ENCODE data around the gene MYL5. TPM values are rescaled to one million over a fixed set of nuclear protein-coding genes. Genes with fewer than 3 reads are reported as not detected.

MYL5 gene
- total and polyA plus RNA-seq, 3 experiments from 2014 or later = 5.2 to 19.5 (median 17.1) TPM

DNA sequence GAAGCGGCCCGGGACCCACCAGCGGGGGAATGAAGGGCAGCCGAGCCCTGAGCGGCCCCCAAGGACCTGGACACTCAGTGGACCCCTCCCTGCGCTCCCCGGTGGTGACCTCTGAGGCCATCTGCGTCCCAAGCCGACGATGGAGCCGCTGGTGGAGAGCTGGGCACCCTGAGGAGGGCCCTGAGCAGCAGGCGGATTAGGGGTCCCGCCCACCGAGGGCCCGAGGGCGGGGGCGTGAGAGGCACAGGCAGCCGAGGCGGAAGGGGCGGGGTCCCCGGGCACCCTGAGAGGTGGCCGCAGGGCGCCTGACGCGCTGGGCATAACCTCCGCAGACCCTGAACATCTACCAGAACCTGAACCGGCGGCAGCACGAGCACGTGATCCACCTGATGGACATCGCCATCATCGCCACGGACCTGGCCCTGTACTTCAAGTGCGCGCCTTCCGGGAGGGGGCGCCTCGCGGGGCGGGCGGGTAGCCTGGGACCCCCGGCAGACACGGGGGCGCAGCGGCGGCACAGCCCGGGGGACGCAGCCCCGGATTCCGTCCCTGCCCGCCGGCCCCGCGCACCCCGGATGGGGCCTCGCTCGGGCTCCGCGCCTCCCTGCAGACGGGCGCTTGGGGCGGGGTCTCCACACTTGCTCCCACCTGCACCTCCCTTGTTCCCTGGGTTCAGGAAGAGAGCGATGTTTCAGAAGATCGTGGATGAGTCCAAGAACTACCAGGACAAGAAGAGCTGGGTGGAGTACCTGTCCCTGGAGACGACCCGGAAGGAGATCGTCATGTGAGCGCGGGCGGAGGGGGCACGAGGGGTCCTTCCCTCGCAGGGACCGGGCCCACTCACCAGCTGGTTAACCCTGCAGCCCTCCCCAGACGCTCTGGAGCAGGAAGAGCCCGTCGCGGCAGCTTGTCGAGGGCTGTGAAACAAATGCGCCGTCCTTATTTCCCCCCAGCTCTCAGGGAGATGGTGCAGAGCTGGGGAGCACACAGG is 10.6 kb upstream of the MYL5 start:
- H3K27ac ChIP-seq (ENCODE audit: low read depth, low read length) = peak overlapping the region; percentile 68
- ChIA-PET CTCF (interaction anchor here (0.8 to 3.4 kb wide), 2 partner anchors 10 to 12 kb away, joined by 3 to 19 read pairs; partner anchors contain the start of genes ATP5ME and MYL5), POLR2A (interaction anchor here (0.8 to 1.9 kb wide), 6 partner anchors 10 to 1345 kb away, joined by 3 to 21 read pairs (median 4); partner anchors contain the start of genes ATP5ME, GAK, MYL5 and NELFA)
- Mint-ChIP-seq H3K4me1 (peaks cover 9 to 23% (median 9%) of the 10 kb centered on the region in 3 donors), H3K36me3 (peaks cover 0 to 2% (median 2%) of the 10 kb centered on the region in 3 donors), H3K27ac (peak overlapping the region; percentile 50 to 98 (median 81)), H3K9me3 (no peaks in the 10 kb centered on the region), H3K4me3 (peak overlapping the region; percentile 78 to 91 (median 85)), H3K27me3 (peaks cover 0 to 2% of the 10 kb centered on the region in 2 donors)
- H3K4me1 ChIP-seq (ENCODE audit: insufficient read depth, low read length) = peaks cover 11% of the 10 kb centered on the region
- DNase-seq = peak; percentile 71 to 87 (median 74)
- no peaks in the 10 kb centered on the region for H3K36me3 ChIP-seq (ENCODE audit: insufficient read depth, low read length)
- H3K27me3 ChIP-seq (ENCODE audit: insufficient read depth, low read length, poor library complexity, severe bottlenecking) = no peaks in the 10 kb centered on the region
- no peaks in the 10 kb centered on the region for H3K9me3 ChIP-seq (ENCODE audit: low read length)
- H3K4me3 ChIP-seq (ENCODE audit: low read length) = peak overlapping the region; percentile 75

DNA sequence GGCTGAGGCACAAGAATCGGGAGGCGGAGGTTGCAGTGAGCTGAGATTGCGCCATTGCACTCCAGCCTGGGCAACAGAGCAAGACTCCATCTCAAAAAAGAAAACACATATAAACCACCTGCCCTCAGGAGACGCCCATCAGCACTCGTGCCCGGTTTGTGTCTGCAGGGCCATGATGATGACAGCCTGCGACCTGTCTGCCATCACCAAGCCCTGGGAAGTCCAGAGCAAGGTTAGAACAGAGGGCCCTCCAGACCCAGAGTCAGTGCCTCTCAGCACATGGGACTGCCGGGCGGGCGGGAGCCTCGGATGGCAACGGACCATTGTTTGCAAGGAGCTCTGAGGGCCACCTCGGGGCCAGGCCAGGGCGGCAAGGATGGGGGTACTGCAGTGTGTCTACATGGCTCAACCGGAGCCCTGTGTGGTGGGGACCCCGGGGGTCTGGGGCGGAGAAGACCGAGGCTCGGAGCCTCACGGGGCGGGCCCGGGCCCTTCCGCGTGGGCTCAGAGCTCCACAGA is 9.6 kb upstream of the MYL5 start:
- Histone ChIP-seq H3K4me1 (ENCODE audit: insufficient read depth, low read length) (peaks cover 11% of the 10 kb centered on the region), H3K36me3 (ENCODE audit: insufficient read depth, low read length) (no peaks in the 10 kb centered on the region), H3K4me3 (ENCODE audit: low read length) (no peak overlapping the region), H3K27ac (ENCODE audit: low read depth, low read length) (no peak overlapping the region), H3K9me3 (ENCODE audit: low read length) (no peaks in the 10 kb centered on the region), H3K27me3 (ENCODE audit: insufficient read depth, low read length, poor library complexity, severe bottlenecking) (no peaks in the 10 kb centered on the region)
- Mint-ChIP-seq H3K27me3 (peaks cover 0 to 2% of the 10 kb centered on the region in 2 donors), H3K36me3 (peaks cover 0 to 2% (median 0%) of the 10 kb centered on the region in 3 donors), H3K4me3 (peak overlapping the region; percentile 78 to 90 (median 85)), H3K4me1 (peaks cover 8 to 23% (median 9%) of the 10 kb centered on the region in 3 donors), H3K9me3 (no peaks in the 10 kb centered on the region), H3K27ac (peak overlapping the region in 7 of 8 donors; percentile 32 to 93 (median 78))
- DNase-seq = peak in 1 of 5 donors; percentile 45
- ChIA-PET CTCF (interaction anchor here (0.8 to 3.4 kb wide), 2 partner anchors 9 to 11 kb away, joined by 3 to 19 read pairs; partner anchors contain the start of genes ATP5ME and MYL5), POLR2A (interaction anchor here (0.8 to 1.9 kb wide), 3 partner anchors 9 to 540 kb away, joined by 4 to 21 read pairs (median 4); partner anchors contain the start of genes ATP5ME, MYL5 and ZNF718)

DNA sequence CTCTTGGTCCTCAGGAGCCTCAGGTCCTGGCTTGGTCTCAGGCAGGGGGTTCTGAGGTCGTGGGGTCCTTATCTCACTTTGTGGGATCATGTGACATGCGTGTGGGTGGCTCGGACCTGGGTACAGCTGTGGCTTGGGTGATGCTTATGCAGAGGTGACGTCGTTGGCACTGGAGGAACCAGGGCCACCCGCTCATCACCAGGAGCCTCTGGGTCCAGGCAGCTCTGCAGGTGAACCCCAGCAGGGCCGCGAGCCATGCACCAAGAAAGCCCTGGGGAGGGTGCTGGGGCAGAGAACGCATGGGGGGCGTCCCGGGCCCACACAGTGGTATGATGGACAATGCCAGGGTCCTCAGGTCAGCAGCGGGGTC is 9.0 kb upstream of the MYL5 start:
- peak in 1 of 5 donors; percentile 44 for DNase-seq
- H3K9me3 Mint-ChIP-seq = no peaks in the 10 kb centered on the region

DNA sequence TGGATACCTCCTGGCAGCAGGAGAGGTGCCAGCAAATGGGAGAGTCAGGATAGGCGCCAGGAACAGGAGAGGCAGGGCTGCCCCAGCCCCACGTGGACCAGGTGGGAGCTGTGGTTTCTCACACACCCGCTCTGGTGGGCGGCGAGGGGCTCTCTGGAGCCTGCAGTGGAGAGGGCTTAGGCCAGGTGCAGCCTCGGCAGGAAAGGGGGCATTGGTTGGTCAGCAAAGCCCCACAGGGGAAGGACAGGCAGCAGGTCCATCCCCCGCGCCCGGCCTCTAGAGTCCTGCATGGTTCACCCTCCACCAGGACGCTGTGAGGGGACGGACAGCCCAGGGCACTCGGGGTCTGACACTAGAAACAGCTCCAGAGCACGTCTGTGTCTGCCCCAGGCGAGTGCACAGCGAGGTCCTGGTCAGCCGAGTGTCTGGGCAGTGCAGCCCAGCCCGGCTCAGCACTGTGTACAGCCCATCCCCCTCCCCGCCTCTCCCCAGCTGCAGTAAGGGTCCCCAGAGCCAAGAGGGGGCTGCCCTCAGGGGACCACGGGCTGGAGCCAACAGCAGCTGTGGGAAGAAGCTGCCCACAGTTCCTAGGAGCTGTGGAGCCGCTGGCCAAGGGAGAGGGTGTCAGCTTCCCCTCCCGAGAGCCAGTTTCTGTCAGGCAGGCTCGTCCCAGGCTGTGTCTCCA is 8.4 kb upstream of the MYL5 start:
- H3K27me3 ChIP-seq (ENCODE audit: insufficient read depth, low read length, poor library complexity, severe bottlenecking) = no peaks in the 10 kb centered on the region
- ChIA-PET POLR2A (interaction anchor here (1.1 kb wide), 1 partner anchor 9 kb away, joined by 3 read pairs; no protein-coding TSS in a partner anchor), CTCF (interaction anchor here (3.4 kb wide), 1 partner anchor 8 kb away, joined by 19 read pairs; the partner anchor contains the start of genes ATP5ME and MYL5)
- DNase-seq = peak in 1 of 5 donors; percentile 50
- no peaks in the 10 kb centered on the region for H3K9me3 ChIP-seq (ENCODE audit: low read length)
- Mint-ChIP-seq H3K9me3 (no peaks in the 10 kb centered on the region), H3K27me3 (peaks cover 0 to 2% of the 10 kb centered on the region in 2 donors), H3K36me3 (peaks cover 0 to 7% (median 5%) of the 10 kb centered on the region in 3 donors), H3K27ac (peak overlapping the region in 1 of 8 donors; percentile 51), H3K4me1 (peaks cover 5 to 23% (median 8%) of the 10 kb centered on the region in 3 donors), H3K4me3 (peak overlapping the region in 1 of 7 donors; percentile 32)
- H3K4me3 ChIP-seq (ENCODE audit: low read length) = no peak overlapping the region
- H3K27ac ChIP-seq (ENCODE audit: low read depth, low read length) = no peak overlapping the region
- peaks cover 11% of the 10 kb centered on the region for H3K4me1 ChIP-seq (ENCODE audit: insufficient read depth, low read length)
- peaks cover 3% of the 10 kb centered on the region for H3K36me3 ChIP-seq (ENCODE audit: insufficient read depth, low read length)

More for the DNA sequence above, 9.0 kb upstream of the MYL5 start:
- Mint-ChIP-seq H3K4me1 (peaks cover 5 to 23% (median 9%) of the 10 kb centered on the region in 3 donors), H3K27ac (peak overlapping the region in 2 of 8 donors; percentile 51 to 63), H3K27me3 (peaks cover 0 to 2% of the 10 kb centered on the region in 2 donors), H3K4me3 (peak overlapping the region in 6 of 7 donors; percentile 78 to 90 (median 84)), H3K36me3 (peaks cover 0 to 4% (median 0%) of the 10 kb centered on the region in 3 donors)
- H3K36me3 ChIP-seq (ENCODE audit: insufficient read depth, low read length) = no peaks in the 10 kb centered on the region
- peaks cover 11% of the 10 kb centered on the region for H3K4me1 ChIP-seq (ENCODE audit: insufficient read depth, low read length)
- POLR2A ChIA-PET = interaction anchor here (1.9 kb wide), 1 partner anchor 9 kb away, joined by 21 read pairs; the partner anchor contains the start of genes ATP5ME and MYL5
- no peak overlapping the region for H3K27ac ChIP-seq (ENCODE audit: low read depth, low read length)
- H3K4me3 ChIP-seq (ENCODE audit: low read length) = no peak overlapping the region
- H3K9me3 ChIP-seq (ENCODE audit: low read length) = no peaks in the 10 kb centered on the region
- H3K27me3 ChIP-seq (ENCODE audit: insufficient read depth, low read length, poor library complexity, severe bottlenecking) = no peaks in the 10 kb centered on the region
- CTCF ChIA-PET = interaction anchor here (3.4 kb wide), 1 partner anchor 8 kb away, joined by 19 read pairs; the partner anchor contains the start of genes ATP5ME and MYL5

DNA sequence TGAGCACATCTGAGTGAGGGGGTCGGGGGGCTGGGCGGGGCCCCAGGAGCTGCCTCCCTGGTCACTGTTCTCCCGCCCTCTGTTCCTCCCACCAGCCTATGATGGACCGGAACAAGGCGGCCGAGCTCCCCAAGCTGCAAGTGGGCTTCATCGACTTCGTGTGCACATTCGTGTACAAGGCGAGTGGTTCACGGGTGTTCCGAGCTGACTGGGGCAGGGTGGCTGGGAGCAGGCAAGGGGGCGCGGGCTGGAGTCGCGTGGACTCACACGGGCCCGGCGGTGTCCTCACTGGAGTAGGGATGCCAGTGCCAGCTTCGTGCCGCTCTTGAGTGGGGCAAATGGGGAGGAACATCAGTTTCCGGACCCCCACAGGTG is 7.9 kb upstream of the MYL5 start:
- H3K9me3 ChIP-seq (ENCODE audit: low read length) = no peaks in the 10 kb centered on the region
- Mint-ChIP-seq H3K27ac (no peak overlapping the region), H3K27me3 (peaks cover 0 to 2% of the 10 kb centered on the region in 2 donors), H3K9me3 (no peaks in the 10 kb centered on the region), H3K4me1 (peaks cover 5 to 23% (median 7%) of the 10 kb centered on the region in 3 donors), H3K4me3 (peak overlapping the region in 1 of 7 donors; percentile 12), H3K36me3 (peaks cover 0 to 12% (median 5%) of the 10 kb centered on the region in 3 donors)
- H3K4me1 ChIP-seq (ENCODE audit: insufficient read depth, low read length) = peaks cover 11% of the 10 kb centered on the region
- H3K27me3 ChIP-seq (ENCODE audit: insufficient read depth, low read length, poor library complexity, severe bottlenecking) = no peaks in the 10 kb centered on the region
- peaks cover 6% of the 10 kb centered on the region for H3K36me3 ChIP-seq (ENCODE audit: insufficient read depth, low read length)
- H3K4me3 ChIP-seq (ENCODE audit: low read length) = no peak overlapping the region
- CTCF ChIA-PET = interaction anchor here (3.4 kb wide), 1 partner anchor 7 kb away, joined by 19 read pairs; the partner anchor contains the start of genes ATP5ME and MYL5
- DNase-seq = peak in 1 of 5 donors; percentile 49
- no peak overlapping the region for H3K27ac ChIP-seq (ENCODE audit: low read depth, low read length)
- POLR2A ChIA-PET = interaction anchor here (1.1 kb wide), 1 partner anchor 9 kb away, joined by 3 read pairs; no protein-coding TSS in a partner anchor

DNA sequence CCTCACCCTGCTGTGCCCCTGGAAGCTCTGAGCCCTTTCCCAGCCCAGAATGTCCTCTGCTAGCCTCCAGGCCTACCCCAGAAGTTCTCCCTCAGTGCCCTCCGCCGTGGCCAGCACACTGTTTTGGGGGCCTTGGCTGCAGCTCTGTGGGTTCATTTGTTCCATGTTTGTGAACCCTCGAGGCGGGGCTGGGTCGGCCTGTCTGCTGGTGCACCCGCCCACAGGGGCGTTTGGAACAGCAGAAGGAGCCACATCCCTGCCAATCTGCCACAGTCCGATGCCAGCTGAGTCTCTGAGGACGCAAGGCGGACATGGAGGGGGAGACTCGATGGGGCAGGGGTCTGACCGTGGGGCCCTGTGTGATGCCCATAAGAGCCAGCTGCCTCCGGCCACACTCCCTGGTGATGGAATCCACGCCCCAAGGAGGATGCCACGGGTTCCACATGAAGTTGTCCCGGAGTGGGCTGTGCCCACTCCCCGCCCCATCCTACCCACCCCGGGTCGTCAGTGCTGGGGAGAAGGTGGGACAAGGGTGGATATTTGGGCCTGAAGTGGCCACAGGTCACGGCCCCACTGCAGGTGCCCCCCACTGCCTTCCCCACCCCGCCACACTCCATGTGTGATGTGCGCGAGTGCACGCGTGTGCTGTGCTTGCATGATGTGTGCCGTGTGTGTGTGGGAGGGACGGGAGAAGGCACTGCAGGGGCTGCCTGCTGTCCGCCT is 7.4 kb upstream of the MYL5 start:
- Mint-ChIP-seq H3K27me3 (peaks cover 0 to 2% of the 10 kb centered on the region in 2 donors), H3K36me3 (peaks cover 0 to 18% (median 5%) of the 10 kb centered on the region in 3 donors), H3K9me3 (no peaks in the 10 kb centered on the region), H3K27ac (no peak overlapping the region), H3K4me1 (peaks cover 5 to 23% (median 7%) of the 10 kb centered on the region in 3 donors), H3K4me3 (no peak overlapping the region)
- ChIA-PET POLR2A (interaction anchor here (1.1 kb wide), 1 partner anchor 8 kb away, joined by 3 read pairs; no protein-coding TSS in a partner anchor), CTCF (no interaction called here)
- no peak overlapping the region for H3K4me3 ChIP-seq (ENCODE audit: low read length)
- no peaks in the 10 kb centered on the region for H3K27me3 ChIP-seq (ENCODE audit: insufficient read depth, low read length, poor library complexity, severe bottlenecking)
- peaks cover 11% of the 10 kb centered on the region for H3K36me3 ChIP-seq (ENCODE audit: insufficient read depth, low read length)
- no peaks in the 10 kb centered on the region for H3K9me3 ChIP-seq (ENCODE audit: low read length)
- peak in 1 of 5 donors; percentile 46 for DNase-seq
- peaks cover 11% of the 10 kb centered on the region for H3K4me1 ChIP-seq (ENCODE audit: insufficient read depth, low read length)
- H3K27ac ChIP-seq (ENCODE audit: low read depth, low read length) = no peak overlapping the region
